ENCODE measurements around the gene BARHL1.

BARHL1 gene

GRCh38 chr9:132582276-132582785, at the start of gene BARHL1:
TSS of gene BARHL1 (plus strand) at chr9:132582606. CDS start at chr9:132582798, 192 bp downstream.
- no peak for DNase-seq

DNA sequence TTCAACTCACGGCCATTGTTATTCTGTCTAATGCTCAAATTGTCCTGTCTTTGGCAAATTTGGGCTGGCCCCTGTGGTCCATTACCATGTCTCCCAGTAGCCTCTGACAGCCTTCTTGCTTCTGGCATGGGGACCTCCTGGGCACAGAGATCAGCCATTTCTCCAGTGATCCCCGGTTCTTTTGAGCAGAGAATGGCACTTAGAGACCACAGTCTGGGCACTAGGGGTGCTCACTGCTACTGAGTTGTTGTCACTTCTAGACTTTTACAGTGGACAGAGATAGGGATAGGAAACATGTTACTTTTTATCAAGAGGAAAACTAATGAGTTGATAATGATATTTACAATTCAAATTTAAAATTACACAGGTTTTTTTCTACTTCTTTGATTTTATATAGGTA, 47.6 kb upstream of the BARHL1 start:
- DNase-seq, result no peak

GRCh38 chr9:132536124-132536523, 46.3 kb upstream of the BARHL1 start:
- DNase-seq, result no peak

DNA sequence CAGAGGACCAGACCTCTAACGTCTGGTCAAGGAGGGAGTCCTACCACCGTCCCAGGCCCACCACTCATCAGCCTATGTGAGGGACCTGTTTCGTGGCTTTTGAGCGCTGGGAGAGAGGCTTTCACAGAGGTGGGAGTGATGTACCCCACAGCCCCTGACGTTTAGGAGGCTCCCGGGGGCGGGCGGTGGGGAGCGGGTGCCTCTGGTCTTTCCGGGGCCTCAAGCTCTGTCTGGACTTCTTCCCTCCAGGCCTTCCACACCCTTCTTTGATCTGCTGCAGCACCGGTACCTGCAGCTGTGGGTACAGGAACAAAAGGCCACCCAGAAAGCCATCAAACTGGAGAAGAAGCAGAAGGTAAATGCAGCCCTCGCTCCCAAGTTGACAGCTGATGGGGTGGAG, 45.1 kb upstream of the BARHL1 start:
- DNase-seq, result no peak

- no peak for DNase-seq
These were observed 44.3 kb upstream of the BARHL1 start for GRCh38 chr9:132538071-132538470.

GRCh38 chr9:132539096-132539495, 43.3 kb upstream of the BARHL1 start:
- no peak for DNase-seq

GRCh38 chr9:132541051-132541450, 41.4 kb upstream of the BARHL1 start:
- DNase-seq, result no peak

- no peak for DNase-seq
These were observed 40.3 kb upstream of the BARHL1 start for GRCh38 chr9:132541870-132542830.

DNA sequence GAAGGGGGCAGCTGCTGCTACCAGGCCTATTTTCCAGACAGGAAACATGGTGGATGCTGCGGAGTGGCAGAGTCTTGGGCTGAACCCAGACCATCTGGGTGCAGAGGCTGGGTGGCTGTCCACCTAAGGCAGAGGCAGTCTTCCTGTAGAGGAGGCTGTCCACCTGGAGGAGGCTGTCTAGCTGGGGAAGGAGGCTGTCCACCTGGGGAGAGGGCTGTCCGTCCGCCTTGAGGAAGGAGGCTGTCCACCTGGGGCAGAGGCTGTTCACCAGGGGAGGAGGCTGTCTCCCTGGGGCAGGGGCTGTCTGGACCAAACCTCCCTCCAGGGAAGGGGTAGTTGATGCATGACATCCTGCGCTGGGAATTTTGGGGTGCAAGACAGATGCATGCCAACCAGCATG, 39.2 kb upstream of the BARHL1 start:
- no peak for DNase-seq

DNA sequence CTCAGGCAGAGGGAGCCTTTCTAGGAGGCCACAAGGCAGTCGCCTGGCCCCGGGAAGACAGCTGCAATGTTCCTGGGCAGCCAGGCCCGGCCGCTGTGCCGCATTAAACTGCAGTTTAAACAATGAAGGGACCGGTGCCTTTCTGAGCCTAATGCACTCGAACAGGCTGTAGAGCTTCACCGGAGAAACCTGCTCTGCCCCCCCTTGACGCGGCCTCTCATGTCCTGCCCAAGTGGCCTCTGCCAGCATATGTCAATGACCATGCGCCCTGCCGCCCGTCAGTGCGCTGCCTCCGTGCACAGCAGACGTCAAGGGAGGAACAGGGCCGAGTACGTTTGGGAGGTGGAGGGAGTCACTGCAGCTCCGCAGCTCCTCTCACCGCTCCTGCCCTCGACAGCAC, 38.4 kb upstream of the BARHL1 start:
- no peak for DNase-seq

GRCh38 chr9:132545578-132545977, 36.8 kb upstream of the BARHL1 start:
- DNase-seq, result no peak

GRCh38 chr9:132546148-132547051, 36.0 kb upstream of the BARHL1 start:
- DNase-seq, result peak; percentile 54

- DNase-seq, result no peak
These were observed 35.4 kb upstream of the BARHL1 start for GRCh38 chr9:132547052-132547431.

GRCh38 chr9:132547436-132547835, 35.0 kb upstream of the BARHL1 start:
- no peak for DNase-seq

DNA sequence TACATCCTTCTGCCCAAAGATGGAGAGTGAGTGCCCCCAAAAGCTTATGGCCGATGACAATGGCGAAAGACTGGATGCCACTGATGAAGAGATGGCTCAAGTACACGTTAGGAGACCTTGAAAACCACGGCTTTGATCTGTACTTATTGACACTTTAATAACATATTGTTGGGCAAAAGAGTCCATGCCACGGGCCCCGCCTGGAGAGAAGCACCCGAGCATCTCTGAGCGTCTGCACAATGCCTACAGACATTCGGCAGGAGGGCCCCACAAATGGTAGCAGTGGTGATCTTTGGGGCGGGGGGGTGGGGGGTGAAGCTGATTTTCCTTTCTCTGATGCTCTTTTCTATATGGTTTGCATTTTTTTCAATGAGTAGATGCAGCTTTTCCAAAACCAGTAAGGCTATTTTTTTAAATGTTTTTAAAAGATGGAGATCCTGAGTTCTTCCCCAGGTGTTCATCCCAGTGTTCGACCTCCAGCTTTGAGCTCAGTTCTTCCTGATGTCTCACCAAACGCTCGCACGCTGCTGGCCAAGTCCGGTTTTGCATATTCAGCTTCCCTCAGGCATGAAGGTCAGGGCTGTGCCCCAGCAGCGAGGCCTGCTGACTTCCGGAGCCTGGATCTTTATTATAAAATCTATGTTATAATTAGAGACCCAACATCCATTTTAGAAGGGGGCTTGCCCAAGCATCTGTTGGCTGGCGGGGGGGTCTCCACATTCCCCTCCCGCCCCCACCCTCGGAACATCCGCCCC, 34.3 kb upstream of the BARHL1 start:
- no peak for DNase-seq

DNA sequence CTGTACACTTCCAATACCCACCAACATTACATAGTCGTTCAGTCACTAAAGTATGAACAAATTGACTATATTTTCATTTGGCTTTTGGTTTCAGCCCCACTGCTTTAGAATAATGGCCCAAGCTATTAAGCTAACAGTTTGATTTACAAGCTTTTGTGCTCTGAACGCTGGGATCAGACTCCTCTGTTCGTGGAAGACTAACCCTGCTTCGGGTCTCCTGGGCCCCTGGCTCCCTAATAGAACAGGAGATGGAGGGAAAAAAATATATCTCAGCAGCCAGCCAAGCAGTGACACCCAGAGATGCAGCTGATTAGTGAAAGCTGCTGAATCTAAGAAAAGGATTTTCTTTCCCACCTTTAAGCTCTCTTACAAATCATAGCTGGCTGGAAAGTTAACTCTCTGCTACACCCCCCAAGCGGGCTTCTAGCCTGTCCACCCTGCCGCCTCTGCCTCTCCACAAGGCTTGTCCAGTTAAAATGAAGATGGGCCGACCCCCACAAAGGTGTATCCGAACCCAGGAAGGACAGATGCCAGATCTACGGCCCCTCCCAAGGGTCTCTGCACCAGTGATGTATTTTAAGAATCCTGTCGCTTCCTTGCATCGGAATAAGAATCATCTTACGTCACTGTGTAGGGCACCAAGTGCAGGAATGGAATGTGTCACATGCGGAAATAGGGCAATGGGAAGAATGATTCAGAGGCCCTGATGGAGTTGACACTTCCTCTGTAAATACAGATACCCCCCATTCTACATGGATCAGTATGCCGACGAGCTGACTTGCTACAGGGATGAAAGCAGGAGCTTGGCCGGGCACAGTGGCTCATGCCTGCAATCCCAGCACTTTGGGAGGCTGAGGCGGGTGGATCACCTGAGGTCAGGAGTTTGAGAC, 33.4 kb upstream of the BARHL1 start:
- DNase-seq, result no peak

- no peak for DNase-seq
These were observed 30.9 kb upstream of the BARHL1 start for GRCh38 chr9:132551556-132551955.

DNA sequence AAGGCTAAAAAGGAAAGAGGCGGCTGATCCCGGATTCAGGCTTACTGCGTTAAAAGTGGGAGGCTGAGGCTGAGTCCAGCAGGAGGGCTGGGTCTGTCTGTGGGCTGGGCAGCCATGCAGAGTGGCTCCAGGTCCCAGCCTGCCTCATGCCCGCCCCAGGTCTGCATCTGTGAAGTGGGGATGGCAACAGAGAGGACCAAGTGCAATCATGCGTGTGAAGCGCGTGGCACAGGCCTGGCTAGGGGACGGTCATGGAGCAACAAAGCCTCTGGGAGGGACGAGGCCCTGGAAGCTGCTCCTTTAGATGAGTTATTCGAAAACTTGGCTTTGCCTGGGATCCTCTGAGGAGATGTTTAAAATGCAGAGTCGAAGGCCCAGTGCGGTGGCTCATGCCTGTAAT, 30.4 kb upstream of the BARHL1 start:
- no peak for DNase-seq

DNA sequence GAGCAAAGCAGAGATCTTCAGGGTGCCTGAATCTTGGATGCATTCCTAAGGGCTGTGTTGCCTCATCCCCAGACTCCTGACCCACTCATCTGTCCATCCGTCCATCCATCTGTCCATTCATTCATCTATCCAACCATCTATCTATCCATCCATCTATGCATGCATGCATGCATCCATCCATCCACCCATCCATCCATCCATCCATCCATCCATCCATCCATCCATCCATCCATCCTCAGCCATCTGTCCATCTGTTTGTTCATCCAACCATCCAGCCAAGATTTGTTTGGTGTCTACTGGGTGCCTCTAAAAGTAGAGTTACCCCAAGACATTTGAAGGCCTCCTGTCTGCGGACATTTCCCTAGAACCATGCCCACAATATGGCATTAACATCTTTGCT, 27.7 kb upstream of the BARHL1 start:
- DNase-seq, result no peak

DNA sequence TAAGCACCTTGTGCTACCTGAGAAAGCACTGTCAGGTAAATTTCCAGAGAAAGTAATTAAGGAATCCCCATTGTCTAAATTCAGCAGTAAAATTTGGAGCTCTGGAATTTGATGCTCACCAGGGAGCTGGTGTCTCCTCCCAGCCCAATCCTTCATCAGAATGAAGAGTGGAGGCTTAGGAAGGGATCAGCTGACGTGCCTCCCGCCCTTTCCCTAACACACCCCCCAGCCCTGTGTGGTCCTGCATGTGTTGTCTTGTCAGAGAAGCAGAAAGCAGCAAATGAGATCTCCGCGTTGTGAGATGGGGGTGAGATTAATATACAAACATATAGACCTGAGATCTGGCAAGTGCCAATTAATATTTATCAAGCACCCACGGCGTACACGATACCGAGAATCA, 26.9 kb upstream of the BARHL1 start:
- DNase-seq, result no peak

DNA sequence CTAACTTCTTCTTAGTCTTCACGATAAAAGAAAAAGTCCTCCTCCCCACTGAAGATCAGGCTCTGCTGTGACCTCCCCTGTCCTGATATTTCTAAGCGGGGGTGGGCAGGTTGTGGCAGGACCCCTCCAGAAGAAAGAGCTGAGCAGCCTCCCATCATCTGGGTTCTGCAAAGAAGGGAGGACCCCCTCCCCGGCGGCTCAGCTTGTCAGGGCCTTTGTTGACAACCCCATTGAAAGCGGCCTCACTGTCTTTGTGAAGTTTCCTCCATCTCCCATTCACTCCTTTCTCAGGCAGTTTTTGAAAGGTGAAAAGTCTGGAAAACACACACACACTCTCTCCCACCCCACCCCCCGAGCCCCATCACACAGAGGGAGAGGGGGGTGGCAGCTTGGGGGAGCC, 26.2 kb upstream of the BARHL1 start:
- no peak for DNase-seq

GRCh38 chr9:132556714-132557113, 25.7 kb upstream of the BARHL1 start:
- no peak for DNase-seq
